GM12891 (cell line): ENCODE measurements around the gene DENND1A.

Experiments used
- POLR2A ChIP-seq: IDR thresholded peaks from 2 replicates; pipeline ENCODE4 v1.6.1; 2011; ENCODE audit warnings: low read depth, low read length, control low read depth
- POLR2AphosphoS5 ChIP-seq: IDR thresholded peaks from 2 replicates; pipeline ENCODE4 v1.6.1; 2011; ENCODE audit warnings: low read depth, low read length, control low read depth

DNA sequence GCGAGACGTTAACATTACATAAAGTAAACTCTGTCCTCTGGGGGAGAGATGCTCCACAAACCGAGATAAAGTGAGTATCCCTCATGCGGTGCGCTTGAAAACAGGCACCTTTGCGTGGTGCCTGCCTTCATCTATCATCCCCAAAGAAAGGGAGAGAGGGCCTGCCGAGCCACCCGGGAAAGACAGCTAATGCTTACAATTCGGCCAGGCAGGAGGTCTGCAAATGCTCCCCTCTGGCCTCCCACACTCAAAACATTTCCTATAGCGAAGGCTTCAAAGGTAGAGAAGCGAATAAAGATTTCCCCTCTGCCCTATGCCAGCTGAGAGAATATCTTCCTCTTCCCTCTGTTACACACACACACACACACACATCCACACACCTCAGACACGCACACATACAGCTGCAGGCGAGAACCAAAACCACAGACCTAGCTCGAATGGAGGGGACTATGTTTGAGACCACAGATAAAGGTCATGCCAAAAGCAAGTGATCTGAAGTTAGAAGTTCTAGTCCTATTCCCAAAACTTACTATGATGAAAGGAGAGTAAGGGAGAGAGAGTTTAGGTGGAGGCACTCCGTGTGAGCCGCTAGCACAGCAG, 441.1 kb downstream of the DENND1A start:
- TF ChIP-seq POLR2AphosphoS5 (no peak), POLR2A (no peak)
